HepG2 (cell line): ENCODE measurements around the gene RGS13. TPM values are rescaled to one million over a fixed set of nuclear protein-coding genes. Genes with fewer than 3 reads are reported as not detected.

Experiments
- ATAC-seq: fragments of 200-7000 bp; cut with Tn5 transposase; 3 replicates; pipeline ENCODE4 v1.9.1; 2020; ENCODE audit warnings: mild to moderate bottlenecking, moderate library complexity
- BruUV-seq: library from RNA; stranded (reverse); fragments of 400-500 nt; replicated peaks from 2 replicates; lab custom pipeline; 2021; lab: Mats Ljungman, UMichigan
- CTCF ChIA-PET: fragments of 300-600 bp; formaldehyde crosslinking; extraction: SDS; loops from one replicate; lab custom pipeline; 2021; ENCODE audit warnings: low total read pairs, inconsistent platforms, low intra/inter-chr PET ratio; lab: Yijun Ruan, JAX
- POLR2A ChIA-PET: fragments of 350-600 bp; sonication (Branson Sonifier 250); formaldehyde crosslinking; loops from one replicate; lab custom pipeline; 2020; ENCODE audit warnings: antibody characterized with exemption, inconsistent platforms; lab: Yijun Ruan, JAX
- DNase-seq: peaks from one replicate; pipeline ENCODE4 v3.0.0-alpha.2; 2015; ENCODE audit warnings: low spot score
- FAIRE-seq: peaks from 3 replicates; lab custom pipeline; 2011; peaks lifted over from hg19 to GRCh38; lab: Jason Lieb, UNC
- H2AFZ ChIP-seq: one replicate; pipeline ENCODE4 v1.6.1; 2011; ENCODE audit warnings: low read length, inconsistent platforms
- H3K27ac ChIP-seq: fragments of 300-600 bp; 3 replicates; pipeline ENCODE4 v1.8.0; 2011; ENCODE audit warnings: mixed run types, mild to moderate bottlenecking, mixed read lengths, low read length, inconsistent platforms; ENCODE audit not compliant: insufficient read depth; ENCODE audit errors: extremely low read length
- H3K27me3 ChIP-seq, 2 experiments: fragments of 200-600 bp in 1 of 2; 2 replicates in 1 of 2; 3 replicates in 1 of 2; pipeline versions ENCODE4 v1.6.0 to v1.8.0; 2011; ENCODE audit warnings: low read length in 2 of 2, mild to moderate bottlenecking in 2 of 2, moderate library complexity in 2 of 2, inconsistent platforms in 1 of 2; ENCODE audit not compliant: insufficient read depth in 2 of 2, control insufficient read depth in 1 of 2
- H3K36me3 ChIP-seq, 2 experiments: fragments of 200-600 bp in 1 of 2; replicated peaks in 1 of 2; 2 replicates in 1 of 2; 3 replicates in 1 of 2; pipeline versions ENCODE4 v1.5.1 to v1.8.0; 2011; ENCODE audit warnings: low read length in 2 of 2, inconsistent platforms in 1 of 2; ENCODE audit not compliant: insufficient read depth in 2 of 2, control insufficient read depth in 1 of 2
- H3K4me1 ChIP-seq: 2 replicates; pipeline ENCODE4 v1.5.1; 2012; ENCODE audit warnings: low read length, inconsistent platforms; ENCODE audit not compliant: insufficient read depth
- H3K4me2 ChIP-seq: 2 replicates; pipeline ENCODE4 v1.6.0; 2011; ENCODE audit warnings: low read depth, low read length, inconsistent platforms
- H3K4me3 ChIP-seq, 3 experiments: fragments of 200-600 bp in 1 of 3; sonication (generic), shearing (Covaris generic) in 1 of 3; replicated peaks in 1 of 3; 2 replicates each; pipeline ENCODE4 v1.5.1; 2011 to 2016; ENCODE audit warnings: low read length in 3 of 3, inconsistent platforms in 2 of 3, low read depth in 2 of 3, mild to moderate bottlenecking in 2 of 3, control low read depth in 1 of 3, mixed read lengths in 1 of 3; ENCODE audit not compliant: insufficient read depth in 1 of 3
- H3K79me2 ChIP-seq: one replicate; pipeline ENCODE4 v1.6.1; 2011; ENCODE audit warnings: low read length, inconsistent platforms; ENCODE audit not compliant: insufficient read depth
- H3K9ac ChIP-seq: 2 replicates; pipeline ENCODE4 v1.6.0; 2011; ENCODE audit warnings: mild to moderate bottlenecking, low read depth, low read length, inconsistent platforms; ENCODE audit not compliant: insufficient read depth
- H3K9me3 ChIP-seq: 2 replicates; pipeline ENCODE4 v1.5.1; 2012; ENCODE audit warnings: mild to moderate bottlenecking, low read length
- H4K20me1 ChIP-seq: 2 replicates; pipeline ENCODE4 v1.6.0; 2011; ENCODE audit warnings: inconsistent platforms, mild to moderate bottlenecking, low read length, moderate library complexity; ENCODE audit not compliant: insufficient read depth
- AGO1 ChIP-seq: fragments of 200-400 bp; formaldehyde crosslinking; IDR thresholded peaks from 2 replicates; pipeline ENCODE4 v1.6.1; 2017; ENCODE audit warnings: mild to moderate bottlenecking, low read depth, low read length, moderate library complexity; ENCODE audit not compliant: poor library complexity, severe bottlenecking
- CEBPG ChIP-seq: IDR thresholded peaks from 2 replicates; pipeline ENCODE4 v1.6.1; 2016
- FIP1L1 ChIP-seq: fragments of 200-400 bp; formaldehyde crosslinking; IDR thresholded peaks from 2 replicates; pipeline ENCODE4 v1.6.1; 2018; ENCODE audit warnings: low read depth, mild to moderate bottlenecking, low read length, moderate library complexity, borderline replicate concordance; ENCODE audit not compliant: insufficient read depth
- HNRNPK ChIP-seq: fragments of 200-400 bp; formaldehyde crosslinking; IDR thresholded peaks from 2 replicates; pipeline ENCODE4 v1.6.1; 2018; ENCODE audit warnings: low read length, low read depth, moderate library complexity, mild to moderate bottlenecking; ENCODE audit not compliant: poor library complexity, severe bottlenecking
- IRF2 ChIP-seq: IDR thresholded peaks from 2 replicates; pipeline ENCODE4 v1.6.1; 2018; ENCODE audit warnings: missing genetic modification reagents, missing compliant biosample characterization
- MIXL1 ChIP-seq: IDR thresholded peaks from 2 replicates; pipeline ENCODE4 v1.6.1; 2016
- TAF15 ChIP-seq: fragments of 200-400 bp; formaldehyde crosslinking; IDR thresholded peaks from one replicate; pipeline ENCODE4 v1.6.1; 2018; ENCODE audit warnings: mild to moderate bottlenecking, low read depth, low read length; ENCODE audit not compliant: poor library complexity, severe bottlenecking
- TOE1 ChIP-seq: sonication (generic); formaldehyde crosslinking; IDR thresholded peaks from 2 replicates; pipeline ENCODE4 v1.4.0; 2020; ENCODE audit warnings: mild to moderate bottlenecking, missing genetic modification reagents
- ZNF121 ChIP-seq: sonication (generic); formaldehyde crosslinking; IDR thresholded peaks from 2 replicates; pipeline ENCODE4 v1.5.0; 2020; ENCODE audit warnings: mild to moderate bottlenecking, missing genetic modification reagents
- ZNF350 ChIP-seq: sonication (generic); formaldehyde crosslinking; IDR thresholded peaks from 2 replicates; pipeline ENCODE4 v1.4.0; 2020; ENCODE audit warnings: mild to moderate bottlenecking, low read depth, missing genetic modification reagents, borderline replicate concordance
- ZNF550 ChIP-seq: sonication (generic); formaldehyde crosslinking; IDR thresholded peaks from 2 replicates; pipeline ENCODE4 v1.4.0; 2020; ENCODE audit warnings: mild to moderate bottlenecking, missing genetic modification reagents, borderline replicate concordance
- ZNF558 ChIP-seq: sonication (generic); formaldehyde crosslinking; IDR thresholded peaks from 2 replicates; pipeline ENCODE4 v1.9.0; 2022; ENCODE audit warnings: mild to moderate bottlenecking, missing genetic modification reagents, borderline replicate concordance
- WGBS: methylation state at CpG from one replicate; pipeline ENCODE4 v1.1.6; 2017; ENCODE audit warnings: low lambda C conversion rate; 5-methylcytosine and 5-hydroxymethylcytosine counted together
- in situ Hi-C: cut with HindIII; loops from 2 replicates; pipeline ENCODE4 v1.10.0; 2017; ENCODE audit warnings: low pct_unique_long_range_greater_than_20kb; ENCODE audit not compliant: extremely low pct_ligation_motif_present
- intact Hi-C: fragments of 100-400 bp; cut with micrococcal nuclease; formaldehyde crosslinking; loops from one replicate; pipeline ENCODE4 v1.10.0; 2022; ENCODE audit not compliant: unreplicated experiment
- polyA plus RNA-seq, 8 experiments: library from polyadenylated mRNA; depleted of rRNA in 3 of 8; stranded (reverse) in 7 of 8; unstranded in 1 of 8; fragments of >200 nt; fragmentation: Illumina TruSeq in 4 of 8; extraction: Trizol in 4 of 8; gene quantifications; 2 replicates each; pipeline versions ENCODE4 v1.2.1 to v1.2.3, GENCODE V29; 2011 to 2016; ENCODE audit warnings: low read depth in 4 of 8, missing spikeins in 1 of 8, mixed read lengths in 1 of 8; ENCODE audit not compliant: insufficient read depth in 1 of 8
- total RNA-seq, 5 experiments: library from RNA; depleted of rRNA; stranded (reverse); fragments of >200 nt; fragmentation: Illumina TruSeq; extraction: Trizol; gene quantifications; 2 replicates each; pipeline ENCODE4 v1.2.3, GENCODE V29; 2016; ENCODE audit warnings: low read depth in 1 of 5

Gene RGS13
- total and polyA plus RNA-seq, 2 of the 13 experiments (the other 11 are each of a cell fraction or from before 2014, with no cell fraction given): not detected

- no peaks in the 10 kb centered on the region for H3K4me1 ChIP-seq
- no peaks in the 10 kb centered on the region for H3K9me3 ChIP-seq
- no TSS peak for BruUV-seq
- intact Hi-C loops: no loop called here
- TF ChIP-seq IRF2 (CRISPR knock-in tag) (no peak), HNRNPK (peak; percentile 95)
- H3K27me3 ChIP-seq: no peaks in the 10 kb centered on the region
- H4K20me1 ChIP-seq: no peaks in the 10 kb centered on the region
- in situ Hi-C loops: no loop called here
- ATAC-seq (no peak), DNase-seq (no peak), FAIRE-seq (no peak)
- ChIA-PET CTCF (no interaction called here), POLR2A (no interaction called here)
- no peak overlapping the region for H3K4me3 ChIP-seq
- no peak overlapping the region for H2AFZ ChIP-seq
- 37% methylated on average over 3 of the region's 3 CpGs for WGBS
- H3K79me2 ChIP-seq: no peaks in the 10 kb centered on the region
- H3K36me3 ChIP-seq: no peaks in the 10 kb centered on the region
- H3K27ac ChIP-seq: no peak overlapping the region
- H3K4me2 ChIP-seq: no peak overlapping the region
- no peak overlapping the region for H3K9ac ChIP-seq
Measured at GRCh38 chr1:192595299-192595698, 40.6 kb upstream of the RGS13 start.

GRCh38 chr1:192598589-192598988 lies 37.4 kb upstream of the RGS13 start:
- Histone ChIP-seq H3K4me3 (no peak overlapping the region), H3K4me2 (no peak overlapping the region), H3K9ac (no peak overlapping the region), H3K79me2 (no peaks in the 10 kb centered on the region), H4K20me1 (no peaks in the 10 kb centered on the region), H3K36me3 (no peaks in the 10 kb centered on the region), H3K9me3 (no peaks in the 10 kb centered on the region), H3K27me3 (no peaks in the 10 kb centered on the region), H3K27ac (no peak overlapping the region), H2AFZ (no peak overlapping the region), H3K4me1 (peaks cover 8% of the 10 kb centered on the region; the same call in 1 of the 2 replicates)
- 34% methylated on average over 3 of the region's 3 CpGs for WGBS
- ATAC-seq: no peak
- FAIRE-seq: no peak
- TF ChIP-seq AGO1 (no peak), FIP1L1 (no peak), ZNF121 (no peak), ZNF558 (CRISPR knock-in tag) (no peak), ZNF550 (CRISPR knock-in tag) (no peak), MIXL1 (CRISPR knock-in tag) (no peak), TAF15 (no peak), TOE1 (no peak), ZNF350 (CRISPR knock-in tag) (no peak), CEBPG (CRISPR knock-in tag) (no peak)
- intact Hi-C loops: no loop called here
- DNase-seq: no peak
- in situ Hi-C loops: no loop called here
- ChIA-PET CTCF (no interaction called here), POLR2A (no interaction called here)
- BruUV-seq: no TSS peak
